ENCODE measurements around the gene FBXO39.

- TF ChIP-seq, protein P1, sequence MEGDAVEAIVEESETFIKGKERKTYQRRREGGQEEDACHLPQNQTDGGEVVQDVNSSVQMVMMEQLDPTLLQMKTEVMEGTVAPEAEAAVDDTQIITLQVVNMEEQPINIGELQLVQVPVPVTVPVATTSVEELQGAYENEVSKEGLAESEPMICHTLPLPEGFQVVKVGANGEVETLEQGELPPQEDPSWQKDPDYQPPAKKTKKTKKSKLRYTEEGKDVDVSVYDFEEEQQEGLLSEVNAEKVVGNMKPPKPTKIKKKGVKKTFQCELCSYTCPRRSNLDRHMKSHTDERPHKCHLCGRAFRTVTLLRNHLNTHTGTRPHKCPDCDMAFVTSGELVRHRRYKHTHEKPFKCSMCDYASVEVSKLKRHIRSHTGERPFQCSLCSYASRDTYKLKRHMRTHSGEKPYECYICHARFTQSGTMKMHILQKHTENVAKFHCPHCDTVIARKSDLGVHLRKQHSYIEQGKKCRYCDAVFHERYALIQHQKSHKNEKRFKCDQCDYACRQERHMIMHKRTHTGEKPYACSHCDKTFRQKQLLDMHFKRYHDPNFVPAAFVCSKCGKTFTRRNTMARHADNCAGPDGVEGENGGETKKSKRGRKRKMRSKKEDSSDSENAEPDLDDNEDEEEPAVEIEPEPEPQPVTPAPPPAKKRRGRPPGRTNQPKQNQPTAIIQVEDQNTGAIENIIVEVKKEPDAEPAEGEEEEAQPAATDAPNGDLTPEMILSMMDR (IDR thresholded peaks at IDR 0.05): no peak
- TF ChIP-seq POLR2A (IDR thresholded peaks at IDR 0.05): no peak
These were observed at the start of gene FBXO39 for GRCh38 chr17:6775871-6776405.

Measured in adrenal gland (tissue), 5 donors.